WTC11 (cell line): ENCODE data around the gene FRMD4B. TPM values are rescaled to one million over a fixed set of nuclear protein-coding genes. Genes with fewer than 3 reads are reported as not detected.

Experiments
- ATAC-seq: fragments of 200-7000 bp; cut with Tn5 transposase; 2 replicates; pipeline ENCODE4 v1.10.0; 2021; ENCODE audit warnings: mild to moderate bottlenecking, moderate library complexity
- CTCF ChIA-PET: fragments of 300-600 bp; sonication (Branson Sonifier 250); formaldehyde crosslinking; loops from one replicate; lab custom pipeline; 2021; ENCODE audit warnings: antibody characterized with exemption; lab: Charles Lee
- POLR2A ChIA-PET: fragments of 350-600 bp; sonication (Branson Sonifier 250); formaldehyde crosslinking; loops from one replicate; lab custom pipeline; 2021; ENCODE audit warnings: antibody characterized with exemption; lab: Charles Lee
- DNase-seq: peaks from one replicate; pipeline ENCODE4 v3.0.0; 2021; ENCODE audit warnings: low spot score
- H3K27ac Mint-ChIP-seq: 2 replicates; pipeline ENCODE4 v1.8.0; 2021; ENCODE audit warnings: mixed read lengths
- H3K27me3 Mint-ChIP-seq: 2 replicates; pipeline ENCODE4 v1.8.0; 2021; ENCODE audit warnings: low read depth, mild to moderate bottlenecking, moderate library complexity, mixed read lengths
- H3K36me3 Mint-ChIP-seq: 2 replicates; pipeline ENCODE4 v1.8.0; 2021; ENCODE audit warnings: mixed read lengths
- H3K4me1 Mint-ChIP-seq: 2 replicates; pipeline ENCODE4 v1.8.0; 2022; ENCODE audit warnings: mixed read lengths
- H3K4me3 Mint-ChIP-seq: 2 replicates; pipeline ENCODE4 v1.8.0; 2021; ENCODE audit warnings: mild to moderate bottlenecking, moderate library complexity, mixed read lengths
- H3K9me3 Mint-ChIP-seq: 2 replicates; pipeline ENCODE4 v1.8.0; 2021; ENCODE audit warnings: mixed read lengths
- NFYB ChIP-seq: sonication (generic); formaldehyde crosslinking; conservative IDR thresholded peaks from 2 replicates; pipeline ENCODE4 v1.8.0; 2022; ENCODE audit warnings: low read depth, missing genetic modification reagents
- ZNF219 ChIP-seq: sonication (generic); formaldehyde crosslinking; IDR thresholded peaks from 2 replicates; pipeline ENCODE4 v1.8.0; 2023; ENCODE audit warnings: missing genetic modification reagents, mild to moderate bottlenecking, borderline replicate concordance
- ZNF317 ChIP-seq: sonication (generic); formaldehyde crosslinking; IDR thresholded peaks from 2 replicates; pipeline ENCODE4 v1.8.1; 2023; ENCODE audit warnings: low read depth, mild to moderate bottlenecking, moderate library complexity, missing genetic modification reagents, borderline replicate concordance
- total RNA-seq: library from RNA; stranded (reverse); gene quantifications from 3 replicates; pipeline ENCODE4 v1.2.3, GENCODE V29; 2021
- TF ChIP-seq, protein P1 (sequence below): sonication (generic); formaldehyde crosslinking; IDR thresholded peaks from 2 replicates; pipeline ENCODE4 v1.8.1; 2023; ENCODE audit warnings: mild to moderate bottlenecking, missing genetic modification reagents, moderate library complexity
- TF ChIP-seq, protein P2 (sequence below): sonication (generic); formaldehyde crosslinking; IDR thresholded peaks from 2 replicates; pipeline ENCODE4 v1.8.0; 2023; ENCODE audit warnings: missing genetic modification reagents, mild to moderate bottlenecking, borderline replicate concordance
- TF ChIP-seq, protein P3 (sequence below): sonication (generic); formaldehyde crosslinking; IDR thresholded peaks from 2 replicates; pipeline ENCODE4 v1.8.1; 2023; ENCODE audit warnings: mild to moderate bottlenecking, missing genetic modification reagents
- TF ChIP-seq, protein P4 (sequence below): sonication (generic); formaldehyde crosslinking; IDR thresholded peaks from 2 replicates; pipeline ENCODE4 v1.8.1; 2023; ENCODE audit warnings: mild to moderate bottlenecking, missing genetic modification reagents, borderline replicate concordance
- TF ChIP-seq, protein P5 (sequence below): fragments of 250-450 bp; sonication (Bioruptor Pico); IDR thresholded peaks from 2 replicates; pipeline ENCODE4 v1.9.0; 2021; ENCODE audit warnings: mild to moderate bottlenecking
- TF ChIP-seq, protein P6 (sequence below): sonication (generic); formaldehyde crosslinking; IDR thresholded peaks from 2 replicates; pipeline ENCODE4 v1.8.0; 2022; ENCODE audit warnings: mild to moderate bottlenecking, missing genetic modification reagents
- TF ChIP-seq, protein P7 (sequence below): sonication (generic); formaldehyde crosslinking; IDR thresholded peaks from 2 replicates; pipeline ENCODE4 v1.8.0; 2022; ENCODE audit warnings: mild to moderate bottlenecking, missing genetic modification reagents
- TF ChIP-seq, protein P8 (sequence below): fragments of 250-450 bp; sonication (Bioruptor Pico); conservative IDR thresholded peaks from 2 replicates; pipeline ENCODE4 v1.9.0; 2021; ENCODE audit warnings: mild to moderate bottlenecking

FRMD4B gene
- total RNA-seq, 1 experiment from 2014 or later, result 6.7 TPM

DNA sequence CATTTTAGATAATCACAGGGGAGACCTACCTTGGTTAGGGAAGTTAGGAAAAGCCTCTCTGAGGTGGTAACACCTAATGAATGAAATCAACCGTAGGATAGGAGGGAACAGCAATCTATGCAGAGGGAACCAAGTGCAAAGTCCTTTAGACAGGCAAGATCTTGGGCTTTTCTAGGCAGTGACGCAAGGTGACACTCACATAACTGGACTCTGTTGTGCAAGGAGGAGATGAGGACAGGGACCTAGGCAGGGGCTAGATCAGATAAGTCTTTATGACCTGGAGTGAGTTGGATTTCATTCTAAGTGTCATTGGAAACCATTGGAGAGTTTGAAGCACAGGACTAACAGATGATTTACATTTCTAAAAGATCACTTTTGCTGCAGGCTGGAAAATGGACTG, 258.9 kb downstream of the FRMD4B start:
- peaks cover 4% of the 10 kb centered on the region; the same call in 1 of the 2 replicates for H3K4me1 Mint-ChIP-seq
- no peak overlapping the region for H3K4me3 Mint-ChIP-seq
- H3K27ac Mint-ChIP-seq, result no peak overlapping the region
- DNase-seq (no peak), ATAC-seq (no peak)
- H3K9me3 Mint-ChIP-seq, result no peaks in the 10 kb centered on the region
- H3K27me3 Mint-ChIP-seq, result no peaks in the 10 kb centered on the region
- H3K36me3 Mint-ChIP-seq, result no peaks in the 10 kb centered on the region
- TF ChIP-seq NFYB (CRISPR knock-in tag) (no peak), ZNF317 (CRISPR knock-in tag) (peak; percentile 16; the same call in 1 of the 2 replicates)
- ChIA-PET POLR2A (no interaction called here), CTCF (interaction anchor here (1.6 kb wide), 1 partner anchor 179 kb away, joined by 7 read pairs; no protein-coding TSS in a partner anchor)

DNA sequence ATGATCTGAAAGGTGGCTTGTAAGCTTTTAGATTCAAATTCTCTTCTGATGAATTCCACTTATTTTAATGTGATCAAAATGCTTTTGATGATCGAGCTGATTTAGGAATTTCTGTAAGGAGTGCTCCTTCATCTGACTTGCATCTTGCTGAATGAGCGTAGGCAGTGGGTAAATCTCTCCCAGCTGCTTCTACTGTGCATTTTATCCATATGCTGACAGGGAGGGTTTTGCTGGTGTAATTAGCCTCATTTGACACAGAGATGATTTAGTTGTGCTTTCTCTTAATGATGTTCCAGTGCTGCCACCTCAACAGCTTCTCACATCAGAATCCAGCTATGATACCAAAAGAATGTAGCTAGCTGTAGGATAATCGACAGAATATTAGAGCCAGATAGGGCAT, 259.7 kb downstream of the FRMD4B start:
- Mint-ChIP-seq H3K4me3 (no peak overlapping the region), H3K4me1 (peaks cover 4% of the 10 kb centered on the region; the same call in 1 of the 2 replicates), H3K27ac (no peak overlapping the region), H3K36me3 (no peaks in the 10 kb centered on the region), H3K27me3 (no peaks in the 10 kb centered on the region), H3K9me3 (no peaks in the 10 kb centered on the region)
- CTCF ChIA-PET, result interaction anchor here (1.4 to 1.5 kb wide), 2 partner anchors 35 to 180 kb away, joined by 4 read pairs; no protein-coding TSS in a partner anchor
- no peak for ATAC-seq
- DNase-seq, result no peak
- POLR2A ChIA-PET, result no interaction called here
- TF ChIP-seq, protein P1, sequence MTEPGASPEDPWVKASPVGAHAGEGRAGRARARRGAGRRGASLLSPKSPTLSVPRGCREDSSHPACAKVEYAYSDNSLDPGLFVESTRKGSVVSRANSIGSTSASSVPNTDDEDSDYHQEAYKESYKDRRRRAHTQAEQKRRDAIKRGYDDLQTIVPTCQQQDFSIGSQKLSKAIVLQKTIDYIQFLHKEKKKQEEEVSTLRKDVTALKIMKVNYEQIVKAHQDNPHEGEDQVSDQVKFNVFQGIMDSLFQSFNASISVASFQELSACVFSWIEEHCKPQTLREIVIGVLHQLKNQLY (CRISPR knock-in tag), result no peak
- TF ChIP-seq, protein P2, sequence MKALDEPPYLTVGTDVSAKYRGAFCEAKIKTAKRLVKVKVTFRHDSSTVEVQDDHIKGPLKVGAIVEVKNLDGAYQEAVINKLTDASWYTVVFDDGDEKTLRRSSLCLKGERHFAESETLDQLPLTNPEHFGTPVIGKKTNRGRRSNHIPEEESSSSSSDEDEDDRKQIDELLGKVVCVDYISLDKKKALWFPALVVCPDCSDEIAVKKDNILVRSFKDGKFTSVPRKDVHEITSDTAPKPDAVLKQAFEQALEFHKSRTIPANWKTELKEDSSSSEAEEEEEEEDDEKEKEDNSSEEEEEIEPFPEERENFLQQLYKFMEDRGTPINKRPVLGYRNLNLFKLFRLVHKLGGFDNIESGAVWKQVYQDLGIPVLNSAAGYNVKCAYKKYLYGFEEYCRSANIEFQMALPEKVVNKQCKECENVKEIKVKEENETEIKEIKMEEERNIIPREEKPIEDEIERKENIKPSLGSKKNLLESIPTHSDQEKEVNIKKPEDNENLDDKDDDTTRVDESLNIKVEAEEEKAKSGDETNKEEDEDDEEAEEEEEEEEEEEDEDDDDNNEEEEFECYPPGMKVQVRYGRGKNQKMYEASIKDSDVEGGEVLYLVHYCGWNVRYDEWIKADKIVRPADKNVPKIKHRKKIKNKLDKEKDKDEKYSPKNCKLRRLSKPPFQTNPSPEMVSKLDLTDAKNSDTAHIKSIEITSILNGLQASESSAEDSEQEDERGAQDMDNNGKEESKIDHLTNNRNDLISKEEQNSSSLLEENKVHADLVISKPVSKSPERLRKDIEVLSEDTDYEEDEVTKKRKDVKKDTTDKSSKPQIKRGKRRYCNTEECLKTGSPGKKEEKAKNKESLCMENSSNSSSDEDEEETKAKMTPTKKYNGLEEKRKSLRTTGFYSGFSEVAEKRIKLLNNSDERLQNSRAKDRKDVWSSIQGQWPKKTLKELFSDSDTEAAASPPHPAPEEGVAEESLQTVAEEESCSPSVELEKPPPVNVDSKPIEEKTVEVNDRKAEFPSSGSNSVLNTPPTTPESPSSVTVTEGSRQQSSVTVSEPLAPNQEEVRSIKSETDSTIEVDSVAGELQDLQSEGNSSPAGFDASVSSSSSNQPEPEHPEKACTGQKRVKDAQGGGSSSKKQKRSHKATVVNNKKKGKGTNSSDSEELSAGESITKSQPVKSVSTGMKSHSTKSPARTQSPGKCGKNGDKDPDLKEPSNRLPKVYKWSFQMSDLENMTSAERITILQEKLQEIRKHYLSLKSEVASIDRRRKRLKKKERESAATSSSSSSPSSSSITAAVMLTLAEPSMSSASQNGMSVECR (CRISPR knock-in tag), result no peak
- no peak for TF ChIP-seq ZNF219 (CRISPR knock-in tag)
- TF ChIP-seq, protein P3, sequence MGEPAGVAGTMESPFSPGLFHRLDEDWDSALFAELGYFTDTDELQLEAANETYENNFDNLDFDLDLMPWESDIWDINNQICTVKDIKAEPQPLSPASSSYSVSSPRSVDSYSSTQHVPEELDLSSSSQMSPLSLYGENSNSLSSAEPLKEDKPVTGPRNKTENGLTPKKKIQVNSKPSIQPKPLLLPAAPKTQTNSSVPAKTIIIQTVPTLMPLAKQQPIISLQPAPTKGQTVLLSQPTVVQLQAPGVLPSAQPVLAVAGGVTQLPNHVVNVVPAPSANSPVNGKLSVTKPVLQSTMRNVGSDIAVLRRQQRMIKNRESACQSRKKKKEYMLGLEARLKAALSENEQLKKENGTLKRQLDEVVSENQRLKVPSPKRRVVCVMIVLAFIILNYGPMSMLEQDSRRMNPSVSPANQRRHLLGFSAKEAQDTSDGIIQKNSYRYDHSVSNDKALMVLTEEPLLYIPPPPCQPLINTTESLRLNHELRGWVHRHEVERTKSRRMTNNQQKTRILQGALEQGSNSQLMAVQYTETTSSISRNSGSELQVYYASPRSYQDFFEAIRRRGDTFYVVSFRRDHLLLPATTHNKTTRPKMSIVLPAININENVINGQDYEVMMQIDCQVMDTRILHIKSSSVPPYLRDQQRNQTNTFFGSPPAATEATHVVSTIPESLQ (CRISPR knock-in tag), result no peak
- TF ChIP-seq, protein P4, sequence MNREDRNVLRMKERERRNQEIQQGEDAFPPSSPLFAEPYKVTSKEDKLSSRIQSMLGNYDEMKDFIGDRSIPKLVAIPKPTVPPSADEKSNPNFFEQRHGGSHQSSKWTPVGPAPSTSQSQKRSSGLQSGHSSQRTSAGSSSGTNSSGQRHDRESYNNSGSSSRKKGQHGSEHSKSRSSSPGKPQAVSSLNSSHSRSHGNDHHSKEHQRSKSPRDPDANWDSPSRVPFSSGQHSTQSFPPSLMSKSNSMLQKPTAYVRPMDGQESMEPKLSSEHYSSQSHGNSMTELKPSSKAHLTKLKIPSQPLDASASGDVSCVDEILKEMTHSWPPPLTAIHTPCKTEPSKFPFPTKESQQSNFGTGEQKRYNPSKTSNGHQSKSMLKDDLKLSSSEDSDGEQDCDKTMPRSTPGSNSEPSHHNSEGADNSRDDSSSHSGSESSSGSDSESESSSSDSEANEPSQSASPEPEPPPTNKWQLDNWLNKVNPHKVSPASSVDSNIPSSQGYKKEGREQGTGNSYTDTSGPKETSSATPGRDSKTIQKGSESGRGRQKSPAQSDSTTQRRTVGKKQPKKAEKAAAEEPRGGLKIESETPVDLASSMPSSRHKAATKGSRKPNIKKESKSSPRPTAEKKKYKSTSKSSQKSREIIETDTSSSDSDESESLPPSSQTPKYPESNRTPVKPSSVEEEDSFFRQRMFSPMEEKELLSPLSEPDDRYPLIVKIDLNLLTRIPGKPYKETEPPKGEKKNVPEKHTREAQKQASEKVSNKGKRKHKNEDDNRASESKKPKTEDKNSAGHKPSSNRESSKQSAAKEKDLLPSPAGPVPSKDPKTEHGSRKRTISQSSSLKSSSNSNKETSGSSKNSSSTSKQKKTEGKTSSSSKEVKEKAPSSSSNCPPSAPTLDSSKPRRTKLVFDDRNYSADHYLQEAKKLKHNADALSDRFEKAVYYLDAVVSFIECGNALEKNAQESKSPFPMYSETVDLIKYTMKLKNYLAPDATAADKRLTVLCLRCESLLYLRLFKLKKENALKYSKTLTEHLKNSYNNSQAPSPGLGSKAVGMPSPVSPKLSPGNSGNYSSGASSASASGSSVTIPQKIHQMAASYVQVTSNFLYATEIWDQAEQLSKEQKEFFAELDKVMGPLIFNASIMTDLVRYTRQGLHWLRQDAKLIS (CRISPR knock-in tag), result no peak
- TF ChIP-seq, protein P5, sequence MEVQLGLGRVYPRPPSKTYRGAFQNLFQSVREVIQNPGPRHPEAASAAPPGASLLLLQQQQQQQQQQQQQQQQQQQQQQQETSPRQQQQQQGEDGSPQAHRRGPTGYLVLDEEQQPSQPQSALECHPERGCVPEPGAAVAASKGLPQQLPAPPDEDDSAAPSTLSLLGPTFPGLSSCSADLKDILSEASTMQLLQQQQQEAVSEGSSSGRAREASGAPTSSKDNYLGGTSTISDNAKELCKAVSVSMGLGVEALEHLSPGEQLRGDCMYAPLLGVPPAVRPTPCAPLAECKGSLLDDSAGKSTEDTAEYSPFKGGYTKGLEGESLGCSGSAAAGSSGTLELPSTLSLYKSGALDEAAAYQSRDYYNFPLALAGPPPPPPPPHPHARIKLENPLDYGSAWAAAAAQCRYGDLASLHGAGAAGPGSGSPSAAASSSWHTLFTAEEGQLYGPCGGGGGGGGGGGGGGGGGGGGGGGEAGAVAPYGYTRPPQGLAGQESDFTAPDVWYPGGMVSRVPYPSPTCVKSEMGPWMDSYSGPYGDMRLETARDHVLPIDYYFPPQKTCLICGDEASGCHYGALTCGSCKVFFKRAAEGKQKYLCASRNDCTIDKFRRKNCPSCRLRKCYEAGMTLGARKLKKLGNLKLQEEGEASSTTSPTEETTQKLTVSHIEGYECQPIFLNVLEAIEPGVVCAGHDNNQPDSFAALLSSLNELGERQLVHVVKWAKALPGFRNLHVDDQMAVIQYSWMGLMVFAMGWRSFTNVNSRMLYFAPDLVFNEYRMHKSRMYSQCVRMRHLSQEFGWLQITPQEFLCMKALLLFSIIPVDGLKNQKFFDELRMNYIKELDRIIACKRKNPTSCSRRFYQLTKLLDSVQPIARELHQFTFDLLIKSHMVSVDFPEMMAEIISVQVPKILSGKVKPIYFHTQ (CRISPR knock-in tag), result no peak
- TF ChIP-seq, protein P6, sequence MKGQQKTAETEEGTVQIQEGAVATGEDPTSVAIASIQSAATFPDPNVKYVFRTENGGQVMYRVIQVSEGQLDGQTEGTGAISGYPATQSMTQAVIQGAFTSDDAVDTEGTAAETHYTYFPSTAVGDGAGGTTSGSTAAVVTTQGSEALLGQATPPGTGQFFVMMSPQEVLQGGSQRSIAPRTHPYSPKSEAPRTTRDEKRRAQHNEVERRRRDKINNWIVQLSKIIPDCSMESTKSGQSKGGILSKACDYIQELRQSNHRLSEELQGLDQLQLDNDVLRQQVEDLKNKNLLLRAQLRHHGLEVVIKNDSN (CRISPR knock-in tag), result no peak
- TF ChIP-seq, protein P7, sequence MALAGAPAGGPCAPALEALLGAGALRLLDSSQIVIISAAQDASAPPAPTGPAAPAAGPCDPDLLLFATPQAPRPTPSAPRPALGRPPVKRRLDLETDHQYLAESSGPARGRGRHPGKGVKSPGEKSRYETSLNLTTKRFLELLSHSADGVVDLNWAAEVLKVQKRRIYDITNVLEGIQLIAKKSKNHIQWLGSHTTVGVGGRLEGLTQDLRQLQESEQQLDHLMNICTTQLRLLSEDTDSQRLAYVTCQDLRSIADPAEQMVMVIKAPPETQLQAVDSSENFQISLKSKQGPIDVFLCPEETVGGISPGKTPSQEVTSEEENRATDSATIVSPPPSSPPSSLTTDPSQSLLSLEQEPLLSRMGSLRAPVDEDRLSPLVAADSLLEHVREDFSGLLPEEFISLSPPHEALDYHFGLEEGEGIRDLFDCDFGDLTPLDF, result no peak
- TF ChIP-seq, protein P8, sequence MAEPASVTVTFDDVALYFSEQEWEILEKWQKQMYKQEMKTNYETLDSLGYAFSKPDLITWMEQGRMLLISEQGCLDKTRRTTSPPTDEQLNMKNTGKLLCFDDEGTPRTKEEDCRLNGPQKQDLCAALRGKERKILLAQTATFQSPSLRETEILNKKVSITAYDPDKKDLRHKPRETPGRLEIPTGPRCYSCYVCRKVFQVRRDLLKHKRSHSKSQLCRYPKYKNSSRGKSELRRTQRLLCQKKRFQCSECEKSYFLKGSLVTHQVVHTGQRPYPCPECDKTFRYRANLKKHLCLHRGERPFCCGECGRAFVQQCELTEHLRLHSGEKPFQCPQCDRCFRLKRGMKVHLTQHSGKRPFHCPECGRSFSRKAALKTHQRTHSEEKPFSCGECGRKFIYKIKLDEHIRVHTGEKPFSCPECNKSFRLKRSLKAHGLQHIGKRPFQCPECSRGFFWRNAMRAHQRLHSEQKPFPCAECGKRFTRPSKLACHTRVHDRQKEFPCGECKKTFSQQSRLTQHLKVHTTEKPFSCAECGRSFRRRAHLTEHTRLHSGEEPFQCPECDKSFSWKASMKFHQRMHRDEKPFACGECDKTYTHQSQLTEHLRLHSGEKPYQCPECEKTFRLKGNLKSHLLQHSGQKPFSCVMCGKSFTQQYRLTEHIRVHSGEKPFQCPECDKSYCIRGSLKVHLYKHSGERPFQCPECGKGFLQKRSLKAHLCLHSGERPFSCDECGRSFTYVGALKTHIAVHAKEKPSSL (CRISPR knock-in tag), result no peak
